Measurements from ENCODE around the gene CAMK1. TPM values are rescaled to one million over a fixed set of nuclear protein-coding genes. Genes with fewer than 3 reads are reported as not detected.
A peak's percentile ranks its signal among the peaks of the same experiment; 100 is the strongest.

The CAMK1 gene
- total RNA-seq, 1 experiment from 2014 or later, result 36.6 TPM

GRCh38 chr3:9730657-9731205, 39.0 kb downstream of the CAMK1 start:
- CTCF ChIA-PET, result interaction anchor here (0.7 to 1.3 kb wide), 3 partner anchors 13 to 665 kb away, joined by 3 to 6 read pairs (median 4); no protein-coding TSS in a partner anchor
- DNase-seq, result no peak

GRCh38 chr3:9729419-9729818, 40.3 kb downstream of the CAMK1 start:
- CTCF ChIA-PET, result no interaction called here
- no peak for DNase-seq
- Histone ChIP-seq H3K9me3 (ENCODE audit: low read length) (no peaks in the 10 kb centered on the region), H3K27me3 (ENCODE audit: low read length) (no peaks in the 10 kb centered on the region), H4K20me1 (ENCODE audit: low read length) (peaks cover 13% of the 10 kb centered on the region), H3K36me3 (ENCODE audit: low read depth, low read length) (peaks cover 7% of the 10 kb centered on the region), H3F3A (ENCODE audit: low read length, unreplicated experiment) (no peaks in the 10 kb centered on the region), H3K79me2 (ENCODE audit: low read length) (peaks cover 29% of the 10 kb centered on the region), H3K9me2 (replicated peaks; ENCODE audit: low read length) (no peaks in the 10 kb centered on the region), H3K9ac (ENCODE audit: low read length) (no peak overlapping the region), H3K4me3 (ENCODE audit: low read length) (no peak overlapping the region), H3K4me1 (ENCODE audit: insufficient read depth, low read length) (peaks cover 23% of the 10 kb centered on the region), H2AFZ (ENCODE audit: low read length) (no peak overlapping the region), H3K4me2 (ENCODE audit: low read length) (no peak overlapping the region), H3K27ac (ENCODE audit: low read length) (no peak overlapping the region)
- BruUV-seq (replicated peaks), result no TSS peak
- no peak for ATAC-seq
- TF ChIP-seq EZH2 (IDR thresholded peaks at IDR 0.05; ENCODE audit: low read length, unreplicated experiment), result no peak
- TF ChIP-seq, protein P1, sequence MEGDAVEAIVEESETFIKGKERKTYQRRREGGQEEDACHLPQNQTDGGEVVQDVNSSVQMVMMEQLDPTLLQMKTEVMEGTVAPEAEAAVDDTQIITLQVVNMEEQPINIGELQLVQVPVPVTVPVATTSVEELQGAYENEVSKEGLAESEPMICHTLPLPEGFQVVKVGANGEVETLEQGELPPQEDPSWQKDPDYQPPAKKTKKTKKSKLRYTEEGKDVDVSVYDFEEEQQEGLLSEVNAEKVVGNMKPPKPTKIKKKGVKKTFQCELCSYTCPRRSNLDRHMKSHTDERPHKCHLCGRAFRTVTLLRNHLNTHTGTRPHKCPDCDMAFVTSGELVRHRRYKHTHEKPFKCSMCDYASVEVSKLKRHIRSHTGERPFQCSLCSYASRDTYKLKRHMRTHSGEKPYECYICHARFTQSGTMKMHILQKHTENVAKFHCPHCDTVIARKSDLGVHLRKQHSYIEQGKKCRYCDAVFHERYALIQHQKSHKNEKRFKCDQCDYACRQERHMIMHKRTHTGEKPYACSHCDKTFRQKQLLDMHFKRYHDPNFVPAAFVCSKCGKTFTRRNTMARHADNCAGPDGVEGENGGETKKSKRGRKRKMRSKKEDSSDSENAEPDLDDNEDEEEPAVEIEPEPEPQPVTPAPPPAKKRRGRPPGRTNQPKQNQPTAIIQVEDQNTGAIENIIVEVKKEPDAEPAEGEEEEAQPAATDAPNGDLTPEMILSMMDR (conservative IDR thresholded peaks at IDR 0.05; ENCODE audit: low read depth, low read length), result no peak
- no peak for TF ChIP-seq EZH2phosphoT487 (IDR thresholded peaks at IDR 0.05; ENCODE audit: borderline replicate concordance, low read length)
- intact Hi-C loops (cut with micrococcal nuclease), result no loop called here
- POLR2A ChIA-PET (ENCODE audit: unreplicated experiment), result no interaction called here

More at GRCh38 chr3:9730657-9731205, 39.0 kb downstream of the CAMK1 start:
- H3K9ac ChIP-seq (ENCODE audit: low read length), result 0 out of 2 replicates have a peak overlapping the region, but pooled peaks have one; percentile 4
- POLR2A ChIA-PET (ENCODE audit: unreplicated experiment), result interaction anchor here (0.5 to 0.8 kb wide), 2 partner anchors 18 to 261 kb away, joined by 3 to 6 read pairs; no protein-coding TSS in a partner anchor
- peaks cover 23% of the 10 kb centered on the region for H3K4me1 ChIP-seq (ENCODE audit: insufficient read depth, low read length)
- H3K27me3 ChIP-seq (ENCODE audit: low read length), result no peaks in the 10 kb centered on the region
- intact Hi-C loops (cut with micrococcal nuclease), result loop anchor here (1.0 to 5.0 kb wide), 4 partner anchors 14 to 768 kb away; partner anchors contain the start of genes OGG1, RAD18 and TADA3
- peak overlapping the region; percentile 97 for H2AFZ ChIP-seq (ENCODE audit: low read length)
- peaks cover 13% of the 10 kb centered on the region for H3K36me3 ChIP-seq (ENCODE audit: low read depth, low read length)
- ATAC-seq, result peak; percentile 78
- H4K20me1 ChIP-seq (ENCODE audit: low read length), result peaks cover 13% of the 10 kb centered on the region
- H3K4me3 ChIP-seq (ENCODE audit: low read length), result peak overlapping the region; percentile 89
- peak overlapping the region; percentile 97 for H3K4me2 ChIP-seq (ENCODE audit: low read length)
- peaks cover 39% of the 10 kb centered on the region for H3K79me2 ChIP-seq (ENCODE audit: low read length)
- TF ChIP-seq, protein P1 (conservative IDR thresholded peaks at IDR 0.05; ENCODE audit: low read depth, low read length), result no peak
- no peaks in the 10 kb centered on the region for H3F3A ChIP-seq (ENCODE audit: low read length, unreplicated experiment)
- no TSS peak for BruUV-seq (replicated peaks)
- H3K27ac ChIP-seq (ENCODE audit: low read length), result 0 out of 2 replicates have a peak overlapping the region, but pooled peaks have one; percentile 19
- H3K9me3 ChIP-seq (ENCODE audit: low read length), result no peaks in the 10 kb centered on the region
- no peaks in the 10 kb centered on the region for H3K9me2 ChIP-seq (replicated peaks; ENCODE audit: low read length)

DNA sequence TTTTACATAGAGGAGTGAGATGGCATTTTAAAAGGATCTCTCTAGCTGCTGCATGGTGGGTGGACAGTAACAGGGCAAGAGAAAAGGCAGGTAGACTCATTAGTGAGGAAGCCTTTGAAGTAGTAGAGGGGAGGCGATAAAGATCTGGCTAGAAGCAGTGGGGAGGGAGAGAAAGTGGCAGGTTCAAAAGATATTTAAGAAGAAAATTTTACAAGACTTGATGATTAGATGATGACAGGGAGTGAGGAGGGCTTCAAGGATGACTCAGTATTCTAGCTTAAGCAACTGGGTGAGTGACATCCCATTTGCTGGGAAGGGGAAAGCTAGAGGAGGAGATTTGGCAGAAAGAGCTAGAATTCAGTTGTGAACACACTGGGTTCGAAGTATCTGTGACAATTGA, 42.0 kb downstream of the CAMK1 start:
- Histone ChIP-seq H4K20me1 (ENCODE audit: low read length) (peaks cover 4% of the 10 kb centered on the region; the same call in 1 of the 2 replicates), H3K9me2 (replicated peaks; ENCODE audit: low read length) (no peaks in the 10 kb centered on the region), H3K79me2 (ENCODE audit: low read length) (peaks cover 13% of the 10 kb centered on the region), H2AFZ (ENCODE audit: low read length) (no peak overlapping the region), H3K9me3 (ENCODE audit: low read length) (no peaks in the 10 kb centered on the region), H3K4me3 (ENCODE audit: low read length) (no peak overlapping the region), H3K27ac (ENCODE audit: low read length) (no peak overlapping the region), H3K4me1 (ENCODE audit: insufficient read depth, low read length) (peaks cover 15% of the 10 kb centered on the region), H3K27me3 (ENCODE audit: low read length) (no peaks in the 10 kb centered on the region), H3F3A (ENCODE audit: low read length, unreplicated experiment) (no peaks in the 10 kb centered on the region), H3K9ac (ENCODE audit: low read length) (no peak overlapping the region), H3K36me3 (ENCODE audit: low read depth, low read length) (no peaks in the 10 kb centered on the region), H3K4me2 (ENCODE audit: low read length) (no peak overlapping the region)
- TF ChIP-seq, protein P1 (conservative IDR thresholded peaks at IDR 0.05; ENCODE audit: low read depth, low read length), result no peak
- TF ChIP-seq EZH2 (IDR thresholded peaks at IDR 0.05; ENCODE audit: low read length, unreplicated experiment) (no peak), EZH2phosphoT487 (IDR thresholded peaks at IDR 0.05; ENCODE audit: borderline replicate concordance, low read length) (no peak)
- BruUV-seq (replicated peaks), result no TSS peak
- DNase-seq, result peak; percentile 54
- CTCF ChIA-PET, result interaction anchor here (1.4 kb wide), 1 partner anchor 12 kb away, joined by 5 read pairs; no protein-coding TSS in a partner anchor
- intact Hi-C loops (cut with micrococcal nuclease), result no loop called here
- POLR2A ChIA-PET (ENCODE audit: unreplicated experiment), result no interaction called here
- no peak for ATAC-seq

All from PC-3 (cell line).